GM12801 (cell line): ENCODE results near the gene MRPL33.

Experiments
- CTCF ChIP-seq: IDR thresholded peaks from one replicate; pipeline ENCODE4 v1.5.1; 2011; ENCODE audit warnings: control low read depth; ENCODE audit not compliant: insufficient read length; ENCODE audit errors: extremely low read depth

MRPL33 gene

GRCh38 chr2:27799646-27800010 lies 28.1 kb downstream of the MRPL33 start:
- no peak for TF ChIP-seq CTCF

- no peak for TF ChIP-seq CTCF
These were observed 29.3 kb downstream of the MRPL33 start for GRCh38 chr2:27800856-27801255.

GRCh38 chr2:27802547-27802946 lies 31.0 kb downstream of the MRPL33 start:
- TF ChIP-seq CTCF, result no peak

- TF ChIP-seq CTCF, result no peak
These were observed 31.5 kb downstream of the MRPL33 start for GRCh38 chr2:27803046-27803445.

GRCh38 chr2:27804146-27804545 lies 32.6 kb downstream of the MRPL33 start:
- TF ChIP-seq CTCF, result no peak

GRCh38 chr2:27805180-27805579 lies 33.7 kb downstream of the MRPL33 start:
- no peak for TF ChIP-seq CTCF

- no peak for TF ChIP-seq CTCF
These were observed 35.0 kb downstream of the MRPL33 start for GRCh38 chr2:27806311-27807059.

- TF ChIP-seq CTCF, result no peak
These were observed 36.0 kb downstream of the MRPL33 start for GRCh38 chr2:27807476-27807875.
